Nephron (organoid): ENCODE data around the gene FOXD3.

ENCODE experiments used
- H3K27ac Mint-ChIP-seq, 3 experiments: 2 replicates each; pipeline ENCODE4 v1.8.0; 2020; ENCODE audit warnings: mixed read lengths in 3 of 3, mild to moderate bottlenecking in 2 of 3, moderate library complexity in 1 of 3
- H3K27me3 Mint-ChIP-seq: 2 replicates; pipeline ENCODE4 v1.8.0; 2021; ENCODE audit warnings: low read depth, mild to moderate bottlenecking, moderate library complexity, mixed read lengths
- H3K36me3 Mint-ChIP-seq: 2 replicates; pipeline ENCODE4 v1.8.0; 2020; ENCODE audit warnings: low read depth, mixed read lengths
- H3K4me1 Mint-ChIP-seq: 2 replicates; pipeline ENCODE4 v1.8.0; 2020; ENCODE audit warnings: mixed read lengths
- H3K4me3 Mint-ChIP-seq, 3 experiments: 2 replicates each; pipeline ENCODE4 v1.8.0; 2020; ENCODE audit warnings: mild to moderate bottlenecking in 3 of 3, mixed read lengths in 3 of 3, moderate library complexity in 2 of 3
- H3K9me3 Mint-ChIP-seq: 2 replicates; pipeline ENCODE4 v1.8.0; 2020; ENCODE audit warnings: mixed read lengths
- TF ChIP-seq, protein P1 (sequence below), 3 experiments: fragments of 200-600 bp; sonication (generic); IDR thresholded peaks; one replicate each; pipeline ENCODE4 v1.5.0; 2021; ENCODE audit warnings: antibody characterized with exemption in 3 of 3; ENCODE audit not compliant: unreplicated experiment in 3 of 3

FOXD3 gene

GRCh38 chr1:63277195-63278192, 44.9 kb upstream of the FOXD3 start:
- TF ChIP-seq, protein P1, sequence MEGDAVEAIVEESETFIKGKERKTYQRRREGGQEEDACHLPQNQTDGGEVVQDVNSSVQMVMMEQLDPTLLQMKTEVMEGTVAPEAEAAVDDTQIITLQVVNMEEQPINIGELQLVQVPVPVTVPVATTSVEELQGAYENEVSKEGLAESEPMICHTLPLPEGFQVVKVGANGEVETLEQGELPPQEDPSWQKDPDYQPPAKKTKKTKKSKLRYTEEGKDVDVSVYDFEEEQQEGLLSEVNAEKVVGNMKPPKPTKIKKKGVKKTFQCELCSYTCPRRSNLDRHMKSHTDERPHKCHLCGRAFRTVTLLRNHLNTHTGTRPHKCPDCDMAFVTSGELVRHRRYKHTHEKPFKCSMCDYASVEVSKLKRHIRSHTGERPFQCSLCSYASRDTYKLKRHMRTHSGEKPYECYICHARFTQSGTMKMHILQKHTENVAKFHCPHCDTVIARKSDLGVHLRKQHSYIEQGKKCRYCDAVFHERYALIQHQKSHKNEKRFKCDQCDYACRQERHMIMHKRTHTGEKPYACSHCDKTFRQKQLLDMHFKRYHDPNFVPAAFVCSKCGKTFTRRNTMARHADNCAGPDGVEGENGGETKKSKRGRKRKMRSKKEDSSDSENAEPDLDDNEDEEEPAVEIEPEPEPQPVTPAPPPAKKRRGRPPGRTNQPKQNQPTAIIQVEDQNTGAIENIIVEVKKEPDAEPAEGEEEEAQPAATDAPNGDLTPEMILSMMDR (IDR thresholded peaks at IDR 0.05; ENCODE audit: unreplicated experiment in 3 of 3): no peak

GRCh38 chr1:63281753-63282152, 40.6 kb upstream of the FOXD3 start:
- H3K4me1 Mint-ChIP-seq: no peaks in the 10 kb centered on the region
- H3K27me3 Mint-ChIP-seq: peaks cover 9% of the 10 kb centered on the region
- H3K4me3 Mint-ChIP-seq: no peak overlapping the region
- no peak overlapping the region for H3K27ac Mint-ChIP-seq
- TF ChIP-seq, protein P1 (IDR thresholded peaks at IDR 0.05; ENCODE audit: unreplicated experiment in 3 of 3): no peak
- H3K36me3 Mint-ChIP-seq: no peaks in the 10 kb centered on the region
- peaks cover 4% of the 10 kb centered on the region for H3K9me3 Mint-ChIP-seq

More at GRCh38 chr1:63277195-63278192, 44.9 kb upstream of the FOXD3 start:
- H3K4me3 Mint-ChIP-seq: no peak overlapping the region
- peaks cover 26% of the 10 kb centered on the region for H3K27me3 Mint-ChIP-seq
- H3K9me3 Mint-ChIP-seq: no peaks in the 10 kb centered on the region
- no peak overlapping the region for H3K27ac Mint-ChIP-seq
- H3K36me3 Mint-ChIP-seq: no peaks in the 10 kb centered on the region
- H3K4me1 Mint-ChIP-seq: no peaks in the 10 kb centered on the region

DNA sequence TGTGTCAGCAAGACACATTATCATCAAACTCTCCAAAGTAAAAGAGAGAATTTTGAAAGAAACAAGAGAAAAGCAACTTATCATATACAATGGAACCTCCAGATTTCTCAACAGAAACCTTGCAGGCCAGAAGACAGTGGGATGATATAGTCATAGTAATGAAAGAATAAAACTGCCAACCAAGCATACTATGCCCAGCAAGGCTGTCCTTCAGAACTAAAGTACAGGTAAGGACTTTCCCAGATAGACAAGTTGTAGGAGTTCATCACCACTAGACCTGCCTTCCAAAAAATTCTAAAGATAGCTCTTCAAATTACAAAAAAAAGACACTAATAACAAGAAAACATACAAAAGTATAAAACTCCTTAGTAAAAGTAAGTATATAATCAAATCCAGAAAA, 33.2 kb upstream of the FOXD3 start:
- TF ChIP-seq, protein P1 (IDR thresholded peaks at IDR 0.05; ENCODE audit: unreplicated experiment in 3 of 3): no peak
- no peaks in the 10 kb centered on the region for H3K4me1 Mint-ChIP-seq
- H3K36me3 Mint-ChIP-seq: peaks cover 6% of the 10 kb centered on the region
- no peak overlapping the region for H3K27ac Mint-ChIP-seq
- H3K9me3 Mint-ChIP-seq: peaks cover 26% of the 10 kb centered on the region
- H3K27me3 Mint-ChIP-seq: peaks cover 3% of the 10 kb centered on the region
- no peak overlapping the region for H3K4me3 Mint-ChIP-seq

GRCh38 chr1:63294803-63295594, 27.4 kb upstream of the FOXD3 start:
- H3K36me3 Mint-ChIP-seq: no peaks in the 10 kb centered on the region
- no peak overlapping the region for H3K27ac Mint-ChIP-seq
- H3K9me3 Mint-ChIP-seq: peaks cover 8% of the 10 kb centered on the region
- no peak overlapping the region for H3K4me3 Mint-ChIP-seq
- H3K27me3 Mint-ChIP-seq: peaks cover 20% of the 10 kb centered on the region
- H3K4me1 Mint-ChIP-seq: no peaks in the 10 kb centered on the region
- TF ChIP-seq, protein P1 (IDR thresholded peaks at IDR 0.05; ENCODE audit: unreplicated experiment in 3 of 3): no peak

GRCh38 chr1:63304410-63304809, 18.0 kb upstream of the FOXD3 start:
- H3K4me3 Mint-ChIP-seq: no peak overlapping the region
- H3K9me3 Mint-ChIP-seq: peaks cover 6% of the 10 kb centered on the region
- peaks cover 40% of the 10 kb centered on the region for H3K27me3 Mint-ChIP-seq
- TF ChIP-seq, protein P1 (IDR thresholded peaks at IDR 0.05; ENCODE audit: unreplicated experiment in 3 of 3): no peak
- no peaks in the 10 kb centered on the region for H3K36me3 Mint-ChIP-seq
- H3K27ac Mint-ChIP-seq: no peak overlapping the region
- H3K4me1 Mint-ChIP-seq: no peaks in the 10 kb centered on the region
